Measurements from ENCODE around the gene SDCBP2. TPM values are rescaled to one million over a fixed set of nuclear protein-coding genes. Genes with fewer than 3 reads are reported as not detected.

Gene SDCBP2
- total and polyA plus RNA-seq, 9 donors, result 0.92 to 34.7 (median 3.7) TPM

DNA sequence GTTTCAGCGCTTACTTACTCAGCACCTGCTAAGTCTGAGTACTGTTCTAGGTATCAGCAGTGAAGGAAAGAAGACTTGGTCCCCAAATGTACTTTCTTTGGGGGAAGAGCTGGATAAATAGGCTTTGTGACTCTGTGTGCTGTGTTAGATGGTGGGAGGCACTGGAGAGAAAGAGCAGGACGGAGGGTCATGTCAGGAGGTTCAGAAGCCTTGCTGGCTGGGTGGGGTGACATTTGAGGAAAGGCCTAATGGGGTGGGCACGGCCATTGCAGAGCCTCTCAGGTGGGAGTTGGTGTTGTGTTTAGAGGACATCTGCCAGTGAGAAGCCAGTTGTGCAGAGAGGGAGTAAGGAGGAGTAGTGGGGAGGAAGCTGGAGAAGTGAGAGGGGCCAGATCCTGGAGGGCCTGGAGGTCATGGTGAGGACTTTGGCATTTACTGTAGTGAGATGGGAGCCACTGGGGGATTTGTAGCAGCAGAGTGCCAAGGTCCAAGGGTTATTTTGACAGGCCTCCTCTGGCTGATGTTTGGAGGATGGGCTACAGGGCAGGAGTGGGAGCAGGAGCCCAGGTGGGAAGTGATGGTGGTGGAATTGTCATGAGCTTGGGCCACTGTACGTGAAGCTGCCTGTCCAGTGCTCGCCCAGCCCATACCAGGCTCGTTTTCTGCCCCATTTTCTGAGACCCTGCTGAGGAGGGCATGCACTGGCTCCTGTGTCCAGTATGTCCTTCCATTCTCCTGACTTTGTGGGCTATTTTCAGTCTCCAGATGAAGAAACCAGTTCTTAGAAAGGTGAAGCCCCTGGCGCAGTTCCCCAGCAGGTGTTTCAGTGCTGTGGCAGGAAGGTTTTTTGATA lies 886 bp downstream of the SDCBP2 start:
- H3K27ac ChIP-seq, result peak overlapping the region; percentile 80 to 97
- H3K4me3 ChIP-seq, result no peak overlapping the region
- no peak for TF ChIP-seq POLR2A (IDR thresholded peaks at IDR 0.05)
- TF ChIP-seq EP300 (IDR thresholded peaks at IDR 0.05), result no peak
- TF ChIP-seq, protein P1, sequence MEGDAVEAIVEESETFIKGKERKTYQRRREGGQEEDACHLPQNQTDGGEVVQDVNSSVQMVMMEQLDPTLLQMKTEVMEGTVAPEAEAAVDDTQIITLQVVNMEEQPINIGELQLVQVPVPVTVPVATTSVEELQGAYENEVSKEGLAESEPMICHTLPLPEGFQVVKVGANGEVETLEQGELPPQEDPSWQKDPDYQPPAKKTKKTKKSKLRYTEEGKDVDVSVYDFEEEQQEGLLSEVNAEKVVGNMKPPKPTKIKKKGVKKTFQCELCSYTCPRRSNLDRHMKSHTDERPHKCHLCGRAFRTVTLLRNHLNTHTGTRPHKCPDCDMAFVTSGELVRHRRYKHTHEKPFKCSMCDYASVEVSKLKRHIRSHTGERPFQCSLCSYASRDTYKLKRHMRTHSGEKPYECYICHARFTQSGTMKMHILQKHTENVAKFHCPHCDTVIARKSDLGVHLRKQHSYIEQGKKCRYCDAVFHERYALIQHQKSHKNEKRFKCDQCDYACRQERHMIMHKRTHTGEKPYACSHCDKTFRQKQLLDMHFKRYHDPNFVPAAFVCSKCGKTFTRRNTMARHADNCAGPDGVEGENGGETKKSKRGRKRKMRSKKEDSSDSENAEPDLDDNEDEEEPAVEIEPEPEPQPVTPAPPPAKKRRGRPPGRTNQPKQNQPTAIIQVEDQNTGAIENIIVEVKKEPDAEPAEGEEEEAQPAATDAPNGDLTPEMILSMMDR (IDR thresholded peaks at IDR 0.05), result no peak
- H3K27me3 ChIP-seq, result no peaks in the 10 kb centered on the region
- no peaks in the 10 kb centered on the region for H3K9me3 ChIP-seq
- H3K4me1 ChIP-seq (ENCODE audit: insufficient read depth), result peaks cover 26% of the 10 kb centered on the region
- no peaks in the 10 kb centered on the region for H3K36me3 ChIP-seq
- intact Hi-C loops (cut with DNase I), result loop anchor here in 2 of 4 donors (5.0 to 10.0 kb wide), 2 partner anchors 64 to 777 kb away; partner anchors contain the start of genes FKBP1A (in 2 of the 2) and STK35 (in 1 of the 2)
- DNase-seq, result peak in 1 of 5 donors; percentile 29
- WGBS, 3 donors, result 70 to 76% (median 75%) methylated on average over 7 of the region's 7 CpGs

DNA sequence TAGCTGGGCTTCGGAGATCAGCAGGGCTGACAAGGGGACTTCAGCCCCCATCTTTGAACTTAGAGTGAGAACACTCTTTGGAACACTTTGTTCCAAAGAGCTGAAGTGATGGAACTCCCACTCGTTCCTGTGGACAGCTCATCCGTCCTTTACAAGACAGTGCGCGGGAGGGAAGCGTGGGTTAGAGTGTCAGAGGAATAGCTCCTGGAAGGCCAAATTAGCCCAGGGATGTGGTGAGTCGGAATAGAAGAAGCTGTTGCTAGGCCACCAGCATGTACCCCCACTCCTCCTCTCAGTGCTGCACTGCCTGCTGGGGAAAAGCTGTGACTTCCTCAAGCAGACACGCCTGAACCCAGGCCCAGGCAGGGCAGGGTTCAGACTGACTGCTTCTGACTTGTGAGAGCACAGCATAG lies 1.7 kb downstream of the SDCBP2 start:
- intact Hi-C loops (cut with DNase I), result loop anchor here in 2 of 4 donors (5.0 to 10.0 kb wide), 2 partner anchors 65 to 778 kb away; partner anchors contain the start of genes FKBP1A (in 2 of the 2) and STK35 (in 1 of the 2)
- no peak for TF ChIP-seq EP300 (IDR thresholded peaks at IDR 0.05)
- TF ChIP-seq, protein P1 (IDR thresholded peaks at IDR 0.05), result peak in 1 of 3 donors; percentile 17
- peak; percentile 24 for TF ChIP-seq POLR2A (IDR thresholded peaks at IDR 0.05)
- no peaks in the 10 kb centered on the region for H3K9me3 ChIP-seq
- WGBS, 3 donors, result 17 to 26% (median 25%) methylated on average over 8 of the region's 8 CpGs
- H3K36me3 ChIP-seq, result no peaks in the 10 kb centered on the region
- DNase-seq, result peak; percentile 43 to 86 (median 82)
- H3K4me1 ChIP-seq (ENCODE audit: insufficient read depth), result peaks cover 26% of the 10 kb centered on the region
- no peaks in the 10 kb centered on the region for H3K27me3 ChIP-seq
- H3K27ac ChIP-seq, result peak overlapping the region; percentile 80 to 97
- no peak overlapping the region for H3K4me3 ChIP-seq

DNA sequence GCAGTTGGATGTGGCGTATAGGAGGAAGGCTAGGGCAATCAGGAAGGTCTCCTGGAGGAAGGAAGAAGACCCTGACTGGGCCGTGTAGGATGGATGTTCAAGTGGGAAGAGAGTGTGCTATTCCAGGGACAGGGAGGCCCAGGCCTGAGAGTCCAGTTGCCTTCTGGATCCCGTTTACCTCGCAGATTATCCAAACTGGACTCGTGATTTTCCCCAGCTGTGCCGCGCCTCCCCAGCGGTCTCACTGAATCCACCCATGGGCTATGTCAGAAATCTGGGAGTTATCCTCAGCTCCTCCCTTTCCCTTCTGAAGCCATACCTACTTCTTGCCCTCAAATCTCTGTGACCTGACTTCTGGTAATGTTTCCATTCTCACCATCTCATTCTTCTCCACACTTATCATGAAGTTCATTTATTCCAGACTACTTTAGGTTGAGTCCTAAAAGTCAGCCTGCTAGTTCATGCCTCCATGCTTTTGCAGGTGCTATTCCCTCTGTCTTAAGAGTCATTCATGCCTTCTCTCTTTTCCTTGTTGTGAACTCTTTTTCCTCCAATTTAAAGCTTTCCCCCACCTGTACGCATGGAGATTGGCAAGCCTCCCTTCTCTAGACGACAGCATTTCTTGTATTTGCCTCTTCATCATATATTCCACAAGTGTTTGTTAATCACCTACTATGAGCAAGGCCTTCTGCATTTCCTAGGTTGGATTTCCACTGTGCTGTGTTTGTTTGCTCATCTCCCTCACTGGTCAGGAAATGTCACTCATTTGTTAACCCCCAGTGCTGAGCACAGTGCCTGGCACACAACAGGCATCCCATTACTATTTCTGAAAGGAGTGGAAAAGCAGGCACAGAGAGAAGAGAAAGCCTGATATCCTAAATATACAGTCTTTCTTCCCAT lies 2.7 kb downstream of the SDCBP2 start:
- DNase-seq, result peak in 4 of 5 donors; percentile 41 to 70 (median 64)
- no peak for TF ChIP-seq EP300 (IDR thresholded peaks at IDR 0.05)
- Histone ChIP-seq H3K36me3 (no peaks in the 10 kb centered on the region), H3K27ac (peak overlapping the region; percentile 92 to 97), H3K4me3 (peak overlapping the region; percentile 76), H3K9me3 (no peaks in the 10 kb centered on the region), H3K4me1 (ENCODE audit: insufficient read depth) (peaks cover 26% of the 10 kb centered on the region), H3K27me3 (no peaks in the 10 kb centered on the region)
- WGBS, 3 donors, result 16 to 25% (median 18%) methylated on average over 10 of the region's 10 CpGs
- intact Hi-C loops (cut with DNase I), result loop anchor here in 2 of 4 donors (5.0 to 10.0 kb wide), 2 partner anchors 66 to 779 kb away; partner anchors contain the start of genes FKBP1A (in 2 of the 2) and STK35 (in 1 of the 2)

DNA sequence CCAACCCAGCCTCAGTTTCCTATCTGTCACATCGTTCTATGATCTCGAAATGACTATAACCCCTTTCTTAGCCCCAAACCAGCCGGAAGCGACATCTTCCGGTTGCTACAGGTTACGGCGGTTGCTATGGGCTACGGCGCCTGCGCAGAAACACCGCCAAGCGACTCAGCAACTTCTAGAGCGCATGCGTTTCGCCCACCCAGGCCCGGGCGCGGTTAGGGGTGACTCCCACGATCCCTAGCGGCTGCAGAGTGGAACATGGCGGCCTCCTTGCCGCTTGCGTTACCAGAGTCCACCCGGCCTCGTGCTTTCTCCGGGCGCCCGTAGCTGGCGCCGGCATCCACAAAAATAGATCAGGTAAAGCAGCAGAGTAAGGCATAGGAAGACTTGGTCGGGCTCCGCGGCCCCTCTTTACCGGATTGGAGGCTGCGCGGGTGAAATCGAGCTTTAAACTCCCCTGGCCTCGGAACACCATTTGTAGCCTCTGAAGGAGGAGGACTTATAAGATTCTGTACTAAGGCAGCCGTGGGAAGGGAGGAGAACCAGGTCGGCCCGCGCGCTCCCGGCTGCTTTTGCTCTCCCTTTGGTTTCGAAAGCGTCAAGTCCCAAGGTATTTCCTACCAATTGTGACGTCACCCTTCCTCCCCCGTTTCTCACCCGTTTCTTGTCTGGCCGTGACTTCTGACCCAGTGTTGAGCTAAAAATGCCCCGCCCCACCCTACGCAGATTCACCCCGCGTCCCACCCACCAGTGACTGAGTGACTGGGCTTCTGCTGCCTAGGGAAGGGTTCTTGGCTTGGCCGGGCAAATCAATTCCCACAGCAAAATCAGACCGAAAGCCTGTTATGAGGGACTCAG lies 3.5 kb downstream of the SDCBP2 start:
- Histone ChIP-seq H3K4me1 (ENCODE audit: insufficient read depth) (peaks cover 26% of the 10 kb centered on the region), H3K9me3 (no peaks in the 10 kb centered on the region), H3K4me3 (peak overlapping the region; percentile 76), H3K27ac (peak overlapping the region; percentile 92 to 97), H3K36me3 (no peaks in the 10 kb centered on the region), H3K27me3 (no peaks in the 10 kb centered on the region)
- peak; percentile 95 for TF ChIP-seq POLR2A (IDR thresholded peaks at IDR 0.05)
- peak; percentile 27 for TF ChIP-seq EP300 (IDR thresholded peaks at IDR 0.05)
- TF ChIP-seq, protein P1 (IDR thresholded peaks at IDR 0.05), result peak in 2 of 3 donors; percentile 44 to 72
- DNase-seq, result peak; percentile 98 to 99 (median 99)
- intact Hi-C loops (cut with DNase I), result loop anchor here in 2 of 4 donors (5.0 to 10.0 kb wide), 2 partner anchors 67 to 779 kb away; partner anchors contain the start of genes FKBP1A (in 2 of the 2) and STK35 (in 1 of the 2)
- 0% methylated on average over 54 to 56 of the region's 56 CpGs for WGBS, 3 donors

Measured in ovary (tissue), 9 donors.